HUDEP-2 (cell line): ENCODE results near the gene ADAMTSL4.
A peak's percentile ranks its signal among the peaks of the same experiment; 100 is the strongest.
"Not testable (repeated sequence)": the region's sequence is repeated elsewhere in the genome, so short reads cannot be mapped to it uniquely, and the experiment has no call there.

Experiments
- DNase-seq, 76 experiments: peaks; one replicate each; lab custom pipeline; 2025; ENCODE audit not compliant: unreplicated experiment in 76 of 76; lab: John Stamatoyannopoulos, UW

The ADAMTSL4 gene

DNA sequence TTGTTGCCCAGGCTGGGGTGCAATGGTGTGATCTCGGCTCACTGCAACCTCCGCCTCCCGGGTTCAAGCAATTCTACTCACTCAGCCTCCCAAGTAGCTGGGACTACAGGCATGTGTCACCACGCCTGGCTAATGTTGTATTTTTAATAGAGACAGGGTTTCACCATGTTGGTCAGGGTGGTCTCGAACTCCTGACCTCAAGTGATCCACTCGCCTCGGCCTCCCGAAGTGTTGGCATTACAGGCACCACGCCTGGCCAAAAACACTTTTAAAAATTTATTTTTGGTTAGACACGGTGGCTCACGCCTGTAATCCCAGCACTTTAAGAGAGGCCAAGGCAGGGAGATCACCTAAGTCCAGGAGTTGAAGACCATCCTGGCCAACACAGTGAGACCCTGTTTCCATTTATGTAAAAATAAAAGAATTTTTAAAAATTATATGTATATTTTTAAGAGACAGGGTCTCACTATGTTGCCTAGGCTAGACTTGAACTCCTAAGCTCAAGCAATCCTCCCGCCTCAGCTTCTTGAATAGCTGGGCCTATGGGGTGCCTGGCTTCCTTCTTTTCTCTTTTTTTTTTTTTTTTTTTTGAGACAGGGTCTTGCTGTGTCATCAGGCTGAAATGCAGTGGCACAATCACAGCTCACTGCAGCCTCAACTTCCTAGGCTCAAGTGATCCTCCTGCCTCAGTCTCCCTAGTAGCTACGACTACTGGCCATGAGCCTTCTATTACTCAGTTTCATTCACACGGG is 16.2 kb downstream of the ADAMTSL4 start:
- DNase-seq, result not testable (repeated sequence)

DNA sequence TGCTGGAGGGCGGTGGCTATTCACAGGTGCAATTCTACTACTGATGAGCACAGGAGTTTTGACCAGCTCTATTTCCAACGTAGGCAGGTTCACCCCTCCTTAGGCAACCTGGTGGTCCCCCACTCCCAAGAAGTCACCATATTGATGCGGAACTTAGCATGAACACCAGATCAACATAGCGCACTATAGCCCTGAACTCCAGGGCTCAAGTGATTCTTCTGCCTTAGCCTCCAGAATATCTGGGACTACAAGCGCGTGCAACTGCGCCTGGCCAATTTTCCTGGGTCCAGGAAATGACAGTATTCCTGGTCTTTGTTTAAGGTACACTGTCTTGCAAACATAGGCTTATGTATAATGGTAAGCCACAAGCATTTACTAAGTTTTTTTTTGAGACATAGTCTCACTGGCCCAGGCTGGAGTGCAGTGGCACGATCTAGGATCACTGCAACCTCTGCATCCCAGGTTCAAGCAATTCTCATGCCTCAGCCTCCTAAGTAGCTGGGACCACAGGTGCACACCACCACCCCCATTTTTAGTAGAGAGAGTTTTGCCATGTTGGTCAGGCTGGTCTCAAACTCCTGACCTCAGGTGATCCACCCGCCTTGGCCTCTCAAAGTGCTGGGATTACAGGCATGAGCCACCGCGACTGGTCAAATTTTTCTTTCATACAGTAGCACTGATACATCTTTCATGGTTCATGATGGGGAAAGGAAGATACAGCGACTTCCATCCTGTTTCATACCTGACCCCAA is 17.6 kb downstream of the ADAMTSL4 start:
- no peak for DNase-seq

DNA sequence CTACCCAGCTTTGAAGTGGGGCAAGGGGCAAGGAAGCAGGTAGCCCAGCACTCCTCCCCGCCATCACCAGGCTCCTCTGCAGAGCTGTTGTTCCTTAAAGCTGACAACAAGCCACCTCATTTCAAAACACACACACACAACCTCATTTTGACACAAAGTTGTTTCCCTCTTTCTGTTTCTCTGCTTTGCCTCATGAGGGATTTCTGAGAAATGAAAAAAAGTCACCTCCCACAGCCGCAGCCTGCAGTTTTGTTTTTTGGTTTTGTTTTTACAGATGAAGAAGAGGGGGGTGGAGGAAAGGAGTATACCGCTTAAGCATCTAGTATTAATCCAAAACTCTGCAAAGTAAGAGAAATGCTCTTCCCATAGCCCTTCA is 18.1 kb downstream of the ADAMTSL4 start:
- DNase-seq, result peak in 4 of 76 experiments; percentile 10 to 20 (median 16)

DNA sequence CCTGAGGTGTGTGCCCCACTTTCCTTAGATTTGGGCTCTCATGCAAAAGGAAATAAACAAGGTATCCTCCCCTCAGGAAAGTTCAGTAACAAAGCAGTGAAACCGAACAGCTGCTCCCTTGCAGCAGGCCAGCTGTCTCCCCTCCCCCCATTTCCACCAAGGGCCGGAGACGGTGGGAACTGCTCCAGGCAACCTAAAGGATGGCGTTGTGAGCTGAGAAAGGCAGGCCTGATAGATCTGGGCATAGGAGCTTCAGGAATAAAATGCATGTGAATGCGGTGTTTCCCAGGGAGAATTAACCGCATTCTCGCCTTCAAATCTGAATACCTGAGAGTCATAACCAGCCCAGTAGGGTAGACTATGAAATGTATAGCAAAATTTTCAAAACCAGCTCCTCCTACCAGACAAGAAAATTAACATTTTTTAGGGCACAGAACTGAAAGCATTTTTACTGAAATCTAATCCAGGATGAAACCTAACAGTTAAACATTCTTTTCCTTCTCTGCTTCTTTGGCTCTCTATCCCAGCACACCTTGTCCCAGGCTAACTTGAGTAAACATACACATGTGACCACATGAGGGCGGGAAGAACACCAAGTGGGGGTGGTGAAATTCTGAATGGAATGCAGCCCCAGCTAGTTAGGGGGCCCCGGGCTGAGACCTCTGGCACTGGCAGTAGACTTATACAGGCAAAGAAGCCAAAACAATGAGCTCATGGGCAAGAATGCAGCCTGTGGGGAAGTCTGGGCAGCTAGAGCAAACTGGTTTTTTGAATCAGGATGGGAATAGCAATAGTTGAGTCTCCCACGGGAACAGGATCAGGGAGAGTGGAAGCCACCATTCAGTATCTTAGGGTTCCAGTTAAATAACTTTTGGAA is 18.7 kb downstream of the ADAMTSL4 start:
- DNase-seq, result peak in 3 of 76 experiments; percentile 9 to 38 (median 13)

DNA sequence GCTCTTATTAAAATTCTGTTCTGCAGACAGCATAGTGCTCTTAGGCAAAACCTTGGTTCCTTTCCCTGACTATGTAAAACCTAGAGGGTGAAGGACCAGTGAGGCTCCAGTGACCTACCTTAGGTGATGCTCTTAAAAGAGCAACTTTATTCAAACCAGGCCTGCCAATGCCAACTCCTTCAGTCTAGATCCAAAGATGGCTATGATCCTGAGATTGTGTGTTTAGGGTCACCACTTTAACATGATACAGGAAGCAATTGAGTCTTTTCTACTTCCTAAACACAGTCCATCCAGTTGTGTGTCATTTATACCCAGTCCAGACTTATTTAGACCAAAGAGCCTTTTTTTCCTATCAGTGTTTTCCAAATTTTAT is 19.4 kb downstream of the ADAMTSL4 start:
- peak in 1 of 76 experiments; percentile 5 for DNase-seq

DNA sequence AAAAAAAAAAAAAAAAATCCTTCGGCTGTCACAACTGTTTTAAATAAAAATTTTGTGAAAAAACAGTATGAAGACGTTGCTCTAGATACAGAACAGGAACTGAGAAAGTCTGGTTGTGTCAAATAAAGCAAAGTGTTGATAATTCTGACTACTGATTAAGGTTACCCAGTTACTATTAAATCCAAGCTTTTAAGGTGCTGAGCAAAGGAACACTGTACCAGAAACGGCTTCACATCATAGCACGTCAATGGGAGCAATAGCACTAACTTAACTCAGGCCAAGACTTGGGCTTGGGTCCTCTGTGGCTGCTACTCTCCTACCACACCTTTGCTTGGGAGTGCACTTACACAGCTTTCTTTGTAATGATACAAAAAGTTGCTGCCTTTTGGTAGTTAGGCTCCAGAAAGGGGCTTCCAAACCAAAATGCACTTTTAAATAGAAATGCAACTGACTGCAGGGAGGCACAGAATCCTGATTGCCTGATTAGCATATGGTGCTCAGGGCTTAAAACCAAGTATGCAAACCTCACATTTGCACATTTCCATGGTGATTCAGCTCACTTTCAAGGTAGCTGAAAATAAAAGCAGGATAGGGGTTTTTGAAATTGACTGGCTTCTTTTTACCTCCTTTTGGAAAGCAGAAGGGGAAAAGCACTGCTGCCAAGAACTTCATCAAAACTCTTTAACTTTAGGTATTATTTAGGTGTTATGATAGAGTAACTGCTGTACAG is 23.9 kb downstream of the ADAMTSL4 start:
- DNase-seq, result no peak

DNA sequence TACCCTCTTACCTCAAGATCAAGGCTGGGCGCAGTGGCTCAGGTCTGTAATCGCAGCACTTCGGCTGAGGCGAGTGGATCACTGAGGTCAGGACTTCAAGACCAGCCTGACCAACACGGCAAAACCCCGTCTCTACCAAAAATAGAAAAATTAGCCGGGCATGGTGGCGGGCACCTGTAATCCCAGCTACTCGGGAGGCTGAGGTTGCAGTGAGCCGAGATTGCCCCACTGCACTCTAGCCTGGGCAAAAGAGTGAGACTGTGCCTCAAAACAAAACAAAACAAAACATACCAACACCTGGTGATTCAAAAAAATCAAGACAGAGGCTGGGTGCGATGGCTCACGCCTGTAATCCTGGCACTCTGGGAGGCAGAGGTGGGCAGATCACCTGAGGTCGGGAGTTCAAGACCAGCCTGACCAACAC is 24.5 kb downstream of the ADAMTSL4 start:
- DNase-seq, result not testable (repeated sequence)

DNA sequence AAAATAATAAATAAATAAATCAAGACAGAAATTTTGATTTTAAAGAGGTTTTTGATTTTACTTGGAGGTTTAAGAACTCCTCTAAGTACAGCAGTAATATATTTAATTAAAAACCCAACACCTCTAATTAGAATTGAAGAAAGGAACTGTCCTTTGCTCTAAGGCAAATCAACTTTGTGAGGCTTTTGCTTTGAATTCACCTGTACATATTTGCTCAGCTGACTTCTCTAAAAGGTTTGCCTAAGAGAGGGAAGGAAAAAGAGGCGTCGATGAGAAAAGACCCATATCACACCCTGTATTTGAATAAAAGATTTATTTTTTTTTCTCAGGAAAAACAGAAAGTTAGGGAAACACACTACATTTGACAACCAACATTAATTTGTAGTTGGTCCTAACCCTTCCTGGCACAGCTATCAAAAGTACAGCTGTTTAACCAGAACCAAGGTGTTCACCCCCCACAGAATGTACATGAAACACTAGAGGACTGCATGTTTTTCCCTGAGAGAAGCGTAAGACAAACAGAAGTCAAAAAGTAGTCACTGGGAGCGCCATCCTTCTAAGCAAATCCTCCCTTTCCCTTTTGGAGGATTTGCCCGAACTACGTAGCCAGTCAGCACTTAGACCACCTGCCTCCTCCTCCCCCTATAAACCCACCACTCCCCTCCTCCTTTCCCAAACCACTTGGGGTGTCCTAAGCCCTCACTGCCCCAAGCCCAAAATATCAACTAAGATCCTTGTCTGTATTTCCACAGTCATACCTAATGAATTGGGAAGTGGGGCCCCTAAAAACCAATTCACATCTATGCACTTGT is 25.3 kb downstream of the ADAMTSL4 start:
- no peak for DNase-seq

DNA sequence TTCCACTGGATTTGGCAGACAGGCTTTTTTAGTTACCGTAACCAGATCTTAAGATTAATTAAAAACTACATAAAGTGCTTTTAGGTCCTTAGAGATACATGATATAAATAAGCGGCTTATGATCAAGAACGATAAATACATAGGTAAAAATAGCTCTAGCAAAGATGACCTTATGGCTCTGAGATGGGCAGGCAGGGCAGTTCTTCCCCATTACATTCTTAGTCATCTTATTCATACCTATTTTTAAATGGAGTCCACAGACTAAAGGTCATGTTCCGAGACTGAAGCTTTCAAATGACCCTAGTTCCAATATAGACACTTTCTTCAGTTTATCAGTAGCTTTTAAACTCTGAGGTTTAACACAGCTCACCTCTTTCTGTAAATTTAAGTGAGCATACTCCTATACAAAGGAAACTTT is 25.9 kb downstream of the ADAMTSL4 start:
- DNase-seq, result no peak

DNA sequence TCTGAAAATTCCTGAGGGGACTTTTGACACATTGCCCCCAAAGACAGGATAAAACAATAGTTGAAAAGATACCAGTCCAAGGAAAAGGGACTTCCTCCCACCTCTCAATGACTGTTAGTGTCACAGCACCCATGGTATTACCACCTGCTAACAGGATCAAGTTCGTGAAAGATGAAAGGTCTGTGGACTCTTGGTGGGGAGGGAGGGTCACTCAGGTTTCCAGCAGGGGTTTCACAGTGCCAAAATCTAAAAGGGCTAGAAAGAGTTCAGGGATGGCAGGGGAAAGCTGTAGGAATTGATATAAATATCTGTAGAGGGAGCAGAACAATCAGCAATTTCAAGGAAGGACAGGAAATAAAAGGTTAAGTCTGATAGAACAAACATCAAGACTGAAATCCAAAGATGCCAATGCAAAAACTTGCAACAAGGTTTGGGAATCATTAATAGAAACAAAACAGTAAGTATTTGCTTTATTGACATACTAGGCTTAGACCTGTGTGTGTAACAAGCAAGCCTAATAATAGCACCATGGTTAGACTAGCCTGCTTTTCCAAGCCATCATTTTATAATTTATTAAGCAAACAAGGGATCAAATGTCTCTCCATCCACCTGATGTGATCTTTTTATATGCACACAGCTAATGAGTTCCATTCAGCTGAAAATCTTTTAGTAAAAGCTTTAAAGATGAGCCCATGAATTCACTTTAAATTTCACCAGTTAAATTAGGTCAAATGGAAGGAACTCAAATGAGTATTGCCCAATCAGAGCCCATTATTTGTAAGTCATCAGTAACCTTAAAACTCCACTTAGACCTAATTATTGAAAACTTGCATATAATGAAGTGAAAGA is 26.5 kb downstream of the ADAMTSL4 start:
- DNase-seq, result no peak

DNA sequence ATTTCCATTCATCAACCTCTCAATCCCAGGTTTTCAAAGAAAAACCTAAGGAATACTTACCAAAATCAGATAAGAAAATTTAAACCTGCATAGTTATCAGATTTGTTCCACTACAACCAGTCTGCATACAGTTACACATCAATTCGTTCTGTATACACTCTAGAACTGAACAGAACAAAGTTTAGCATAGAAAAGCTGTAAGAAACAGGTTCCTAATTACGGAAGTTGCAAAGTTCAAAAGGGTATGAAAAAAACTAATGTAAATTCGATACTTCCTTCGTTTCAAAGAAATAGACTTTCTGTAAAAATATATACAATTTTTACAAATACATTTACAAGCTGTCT is 27.1 kb downstream of the ADAMTSL4 start:
- DNase-seq, result no peak

DNA sequence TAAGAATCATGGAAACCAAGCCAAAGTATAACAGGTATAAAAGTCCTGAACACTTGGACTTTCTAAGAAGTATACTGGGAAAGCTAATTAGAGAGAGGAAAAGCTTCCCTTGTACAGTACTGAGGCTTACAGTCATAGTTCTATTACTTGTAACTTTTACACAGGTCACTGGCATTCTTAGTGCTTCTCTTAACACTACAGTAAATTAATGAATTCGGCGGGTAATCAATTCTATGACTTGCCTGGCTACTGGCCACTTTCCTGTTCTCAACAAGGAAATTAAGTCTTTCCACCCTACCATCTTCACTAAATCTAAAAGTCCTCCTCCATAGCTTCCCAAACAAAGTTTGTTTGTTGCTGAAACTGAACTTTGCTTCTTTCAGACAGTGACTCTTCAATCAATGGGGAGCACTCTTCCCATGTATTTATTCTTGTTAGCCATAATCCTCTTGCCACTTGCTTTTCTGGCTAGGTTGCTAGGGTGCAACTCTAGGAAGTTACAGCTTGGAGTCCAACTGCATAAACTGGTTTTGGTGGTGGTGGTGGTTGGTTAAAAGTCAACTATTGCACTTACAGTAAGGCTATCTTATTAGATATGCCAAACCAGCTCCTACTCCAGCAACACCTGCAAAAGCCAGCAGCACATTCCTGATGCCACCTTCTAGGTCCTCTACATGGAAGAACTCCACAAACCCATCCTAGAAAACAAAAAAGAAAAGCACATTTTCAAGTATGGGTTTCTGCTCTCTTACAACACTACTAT is 27.8 kb downstream of the ADAMTSL4 start:
- no peak for DNase-seq

DNA sequence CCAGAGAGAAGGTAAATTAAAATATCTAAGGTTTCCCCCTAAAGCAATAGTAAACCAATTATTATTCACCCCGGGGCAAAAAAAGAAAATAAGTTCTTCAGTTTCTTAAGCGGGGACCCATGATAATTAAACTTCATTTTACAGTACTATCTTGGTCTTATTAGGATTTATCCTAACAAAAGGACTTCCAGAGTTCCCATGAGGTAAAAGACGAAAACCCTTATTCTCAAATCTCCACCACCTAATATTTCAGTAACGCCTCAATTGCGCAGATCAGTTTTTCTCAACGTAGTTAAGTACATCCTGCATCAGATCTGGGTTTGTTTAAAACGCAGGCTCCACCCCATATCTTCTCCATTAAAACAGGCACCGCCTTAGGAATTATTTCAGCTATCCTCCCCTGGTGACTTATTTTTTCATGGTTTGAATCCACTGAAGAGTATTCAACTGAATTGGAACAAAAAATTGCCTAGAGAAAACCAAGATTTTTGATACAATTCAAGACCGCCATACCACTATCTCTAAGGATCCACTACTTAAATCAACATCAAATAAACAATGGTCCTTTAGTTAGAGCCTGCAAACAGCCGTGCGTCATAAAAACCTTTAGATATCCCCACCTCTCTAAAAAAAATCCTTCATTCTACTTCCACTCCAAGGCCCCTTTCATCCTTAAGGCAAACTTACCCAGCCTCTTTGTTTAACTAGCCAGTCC is 28.5 kb downstream of the ADAMTSL4 start:
- peak in 1 of 76 experiments; percentile 13 for DNase-seq

DNA sequence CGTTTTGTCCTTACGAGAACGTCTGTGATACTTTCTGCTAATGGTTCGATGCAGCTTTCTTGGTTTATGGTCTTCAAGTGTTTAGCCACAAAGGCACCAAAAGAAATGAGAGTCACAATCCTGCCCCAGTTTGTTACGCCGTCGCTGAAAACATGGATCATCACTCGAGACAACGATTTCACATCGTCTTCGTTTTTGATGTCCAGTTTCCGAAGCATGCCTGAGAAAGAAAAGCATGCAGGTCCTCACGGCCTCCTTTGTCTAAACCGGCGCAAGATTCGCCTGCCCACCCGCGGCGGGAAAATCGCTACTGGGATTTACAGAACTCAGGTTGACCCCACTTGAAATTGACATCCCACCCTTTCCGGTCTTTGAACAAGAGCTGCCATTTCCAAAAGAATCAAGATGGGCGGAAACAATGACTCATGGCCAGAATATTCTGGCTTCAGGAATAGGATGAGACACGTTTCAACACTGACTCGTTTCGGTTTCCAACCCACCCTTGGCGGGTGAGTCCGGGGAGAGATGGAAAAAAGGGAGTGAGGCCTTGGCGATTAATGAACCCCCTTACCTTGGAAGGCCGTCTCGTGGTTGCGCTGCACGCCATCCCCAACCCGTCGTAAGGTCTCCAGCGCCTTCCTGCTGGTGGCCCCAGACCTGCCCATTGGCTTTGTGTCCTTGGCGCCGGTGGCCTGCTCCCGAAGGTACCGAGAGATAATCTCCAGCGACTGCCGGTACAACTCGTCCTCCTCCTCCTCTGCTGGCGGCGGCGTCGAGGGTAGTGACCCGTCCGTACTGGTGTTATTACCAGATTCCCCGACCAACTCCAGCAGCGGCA is 29.3 kb downstream of the ADAMTSL4 start:
- DNase-seq, result peak in 24 of 76 experiments; percentile 4 to 63 (median 29)

DNA sequence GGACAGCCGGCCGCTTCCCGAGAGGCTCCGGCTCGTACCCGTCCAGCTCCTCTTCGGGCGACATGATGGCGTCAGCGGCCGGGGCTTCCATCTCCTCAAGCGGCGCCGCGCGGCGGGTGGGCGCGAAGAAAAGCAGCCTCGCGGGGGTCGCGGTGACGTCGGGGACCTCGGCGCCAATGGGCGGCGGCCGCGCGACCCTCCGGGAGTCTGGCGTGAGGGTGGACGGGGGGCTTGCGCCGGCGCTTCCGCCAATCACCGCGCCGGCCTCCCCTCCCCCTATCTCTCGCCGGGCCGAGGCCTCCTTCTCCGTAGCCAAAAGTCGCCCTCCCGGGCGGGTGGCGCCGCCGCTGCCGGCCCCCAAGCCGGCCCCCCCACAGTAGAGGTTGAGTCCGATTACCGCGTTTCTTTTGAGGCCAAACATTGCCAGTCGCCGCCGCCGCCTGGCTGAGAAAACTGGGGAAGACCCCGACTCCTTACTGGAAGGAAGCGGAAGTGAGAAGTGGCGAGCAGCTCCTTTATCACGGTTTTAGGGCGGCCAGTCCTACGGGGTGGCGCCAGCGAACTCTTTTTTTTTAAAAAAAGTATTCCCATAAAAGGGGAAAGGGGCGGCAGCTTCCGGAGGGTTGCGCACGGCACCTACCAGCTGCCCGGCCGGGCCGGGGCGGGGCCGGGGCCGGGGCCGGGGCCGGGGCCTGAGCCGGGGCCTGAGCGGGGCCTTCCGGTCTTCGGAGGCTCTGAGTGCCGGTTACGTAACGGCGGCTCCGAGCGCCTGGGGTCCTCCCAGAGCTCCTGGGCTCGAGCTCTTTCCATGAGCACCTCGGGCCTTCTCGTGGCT is 30.1 kb downstream of the ADAMTSL4 start, which contains the start of gene MCL1:
Gene MCL1, minus strand, starts transcription at position 501 of the 835 bp plus-strand sequence. Its CDS starts 80 bp downstream, at position 421.
- peak in 74 of 76 experiments; percentile 33 to 93 (median 83) for DNase-seq
